Ovary (tissue), 3 donors: ENCODE measurements around the gene FREM3.

ENCODE experiments used
- CTCF ChIP-seq, 3 donors: fragments of 450-650 bp in 2 of 3; fragments of 200-600 bp in 1 of 3; IDR thresholded peaks; one replicate each; pipeline versions ENCODE4 v1.5.1 to v1.8.0; 2016 to 2022; ENCODE audit warnings: antibody characterized with exemption in 3 of 3, mild to moderate bottlenecking in 1 of 3
- EP300 ChIP-seq: sonication (generic); formaldehyde crosslinking; IDR thresholded peaks from one replicate; pipeline ENCODE4 v1.6.1; 2017; ENCODE audit warnings: antibody characterized with exemption
- POLR2A ChIP-seq: fragments of 450-650 bp; IDR thresholded peaks from one replicate; pipeline ENCODE4 v1.6.1; 2017; ENCODE audit warnings: antibody characterized with exemption, mild to moderate bottlenecking, moderate library complexity
- donor health status: DM: no; HTN: no; CAD: no.

GRCh38 chr4:143713553-143713952, 13.1 kb upstream of the FREM3 start:
- TF ChIP-seq POLR2A (no peak), CTCF (IDR thresholded peaks at IDR 0.05) (no peak), EP300 (no peak)
